ENCODE results near the gene ALK.

DNA sequence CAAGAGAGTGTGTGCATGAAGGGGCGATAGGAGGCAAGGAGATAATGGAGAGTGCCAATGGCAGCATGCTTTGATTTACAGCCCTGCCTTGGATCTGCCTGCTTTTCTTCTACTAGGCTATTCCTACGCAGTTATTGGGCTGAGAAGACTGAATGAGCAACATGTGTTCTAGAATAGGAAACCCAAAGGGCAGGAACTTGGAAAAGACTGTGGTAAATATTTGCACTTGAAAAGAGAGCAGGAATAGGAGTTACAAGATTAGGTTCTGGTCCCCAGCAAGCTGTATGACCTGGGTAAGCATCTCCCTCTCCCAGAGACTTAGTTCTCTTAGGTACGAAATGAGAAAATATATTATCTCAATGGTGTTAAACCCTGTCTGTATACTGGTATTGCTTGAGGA is 438.5 kb downstream of the ALK start:
- TF ChIP-seq, protein P1, sequence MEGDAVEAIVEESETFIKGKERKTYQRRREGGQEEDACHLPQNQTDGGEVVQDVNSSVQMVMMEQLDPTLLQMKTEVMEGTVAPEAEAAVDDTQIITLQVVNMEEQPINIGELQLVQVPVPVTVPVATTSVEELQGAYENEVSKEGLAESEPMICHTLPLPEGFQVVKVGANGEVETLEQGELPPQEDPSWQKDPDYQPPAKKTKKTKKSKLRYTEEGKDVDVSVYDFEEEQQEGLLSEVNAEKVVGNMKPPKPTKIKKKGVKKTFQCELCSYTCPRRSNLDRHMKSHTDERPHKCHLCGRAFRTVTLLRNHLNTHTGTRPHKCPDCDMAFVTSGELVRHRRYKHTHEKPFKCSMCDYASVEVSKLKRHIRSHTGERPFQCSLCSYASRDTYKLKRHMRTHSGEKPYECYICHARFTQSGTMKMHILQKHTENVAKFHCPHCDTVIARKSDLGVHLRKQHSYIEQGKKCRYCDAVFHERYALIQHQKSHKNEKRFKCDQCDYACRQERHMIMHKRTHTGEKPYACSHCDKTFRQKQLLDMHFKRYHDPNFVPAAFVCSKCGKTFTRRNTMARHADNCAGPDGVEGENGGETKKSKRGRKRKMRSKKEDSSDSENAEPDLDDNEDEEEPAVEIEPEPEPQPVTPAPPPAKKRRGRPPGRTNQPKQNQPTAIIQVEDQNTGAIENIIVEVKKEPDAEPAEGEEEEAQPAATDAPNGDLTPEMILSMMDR (conservative IDR thresholded peaks at IDR 0.05; ENCODE audit: low read depth, low read length): no peak
- no peak for TF ChIP-seq EZH2 (IDR thresholded peaks at IDR 0.05; ENCODE audit: low read length, unreplicated experiment)
- TF ChIP-seq EZH2phosphoT487 (IDR thresholded peaks at IDR 0.05; ENCODE audit: borderline replicate concordance, low read length): no peak
